ENCODE data around the gene SLC44A1.

SLC44A1 gene

GRCh38 chr9:105484226-105484625 lies 239.8 kb downstream of the SLC44A1 start:
- Histone ChIP-seq H3K36me3 (ENCODE audit: control insufficient read depth in 1 of 2, insufficient read depth in 2 of 2, low read depth in 1 of 2, low read length in 2 of 2) (peaks cover 3 to 23% of the 10 kb centered on the region in 2 experiments), H3K9ac (ENCODE audit: low read length) (no peak overlapping the region), H2BK120ac (ENCODE audit: low read depth, low read length) (no peak overlapping the region), H3K18ac (ENCODE audit: low read depth in 1 of 2, low read length in 2 of 2) (no peak overlapping the region), H2BK12ac (ENCODE audit: low read length in 2 of 2) (no peak overlapping the region), H3K4me3 (ENCODE audit: insufficient read depth in 1 of 2, low read depth in 1 of 2, low read length in 2 of 2) (no peak overlapping the region), H3K14ac (ENCODE audit: low read length in 2 of 2) (no peak overlapping the region), H3K27me3 (ENCODE audit: control insufficient read depth in 1 of 2, insufficient read depth in 1 of 2, low read length in 2 of 2) (no peaks in the 10 kb centered on the region), H2BK15ac (ENCODE audit: low read depth, poor library complexity, severe bottlenecking) (no peak overlapping the region), H3K23ac (ENCODE audit: low read length in 2 of 2) (no peak overlapping the region), H3K9me3 (ENCODE audit: control insufficient read depth, low read length) (no peaks in the 10 kb centered on the region), H2AK5ac (ENCODE audit: low read length, severe bottlenecking) (no peak overlapping the region), H2AFZ (ENCODE audit: low read depth, low read length) (no peak overlapping the region), H3K4me2 (ENCODE audit: low read length, poor library complexity, severe bottlenecking) (no peak overlapping the region), H4K91ac (ENCODE audit: low read length) (no peak overlapping the region), H4K8ac (ENCODE audit: low read length) (no peak overlapping the region), H3K79me1 (replicated peaks; ENCODE audit: low read length, poor library complexity, severe bottlenecking) (peaks cover 3% of the 10 kb centered on the region), H2BK5ac (ENCODE audit: low read depth, low read length, poor library complexity, severe bottlenecking) (no peak overlapping the region), H3K4me1 (ENCODE audit: control insufficient read depth, insufficient read depth, low read depth, low read length) (no peaks in the 10 kb centered on the region), H3K27ac (ENCODE audit: low read length, poor library complexity, severe bottlenecking) (no peak overlapping the region), H3K4ac (ENCODE audit: low read depth in 1 of 2, low read length in 2 of 2) (no peak overlapping the region)
- 86% methylated on average over 2 of the region's 2 CpGs for WGBS
- no peak for DNase-seq

DNA sequence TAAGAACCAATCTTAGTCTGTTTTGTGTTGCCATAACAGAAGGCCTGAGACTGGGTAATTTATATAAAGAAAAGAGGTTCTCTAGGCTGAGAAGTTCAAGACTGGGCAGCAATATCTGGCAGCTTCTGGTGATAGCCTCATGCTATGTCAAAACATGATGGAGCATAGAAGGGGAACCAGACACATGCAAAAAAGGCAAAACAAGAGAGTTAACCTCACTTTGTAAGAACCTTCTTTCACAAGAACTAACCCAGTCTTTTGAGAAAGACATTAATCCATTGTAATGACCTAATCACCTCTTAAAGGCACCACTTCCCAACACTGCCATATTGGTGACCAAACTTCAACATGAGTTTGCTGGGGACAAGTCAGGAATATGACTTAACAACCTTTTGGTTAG lies 240.7 kb downstream of the SLC44A1 start:
- Histone ChIP-seq H3K4me1 (ENCODE audit: control insufficient read depth, insufficient read depth, low read depth, low read length) (no peaks in the 10 kb centered on the region), H3K23ac (ENCODE audit: low read length in 2 of 2) (no peak overlapping the region), H2BK120ac (ENCODE audit: low read depth, low read length) (no peak overlapping the region), H4K8ac (ENCODE audit: low read length) (no peak overlapping the region), H2BK5ac (ENCODE audit: low read depth, low read length, poor library complexity, severe bottlenecking) (no peak overlapping the region), H3K18ac (ENCODE audit: low read depth in 1 of 2, low read length in 2 of 2) (no peak overlapping the region), H3K9me3 (ENCODE audit: control insufficient read depth, low read length) (no peaks in the 10 kb centered on the region), H2BK15ac (ENCODE audit: low read depth, poor library complexity, severe bottlenecking) (no peak overlapping the region), H3K79me1 (replicated peaks; ENCODE audit: low read length, poor library complexity, severe bottlenecking) (peaks cover 3% of the 10 kb centered on the region), H3K4ac (ENCODE audit: low read depth in 1 of 2, low read length in 2 of 2) (no peak overlapping the region), H3K27me3 (ENCODE audit: control insufficient read depth in 1 of 2, insufficient read depth in 1 of 2, low read length in 2 of 2) (no peaks in the 10 kb centered on the region), H4K91ac (ENCODE audit: low read length) (no peak overlapping the region), H2AK5ac (ENCODE audit: low read length, severe bottlenecking) (no peak overlapping the region), H3K27ac (ENCODE audit: low read length, poor library complexity, severe bottlenecking) (no peak overlapping the region), H3K36me3 (ENCODE audit: control insufficient read depth in 1 of 2, insufficient read depth in 2 of 2, low read depth in 1 of 2, low read length in 2 of 2) (peaks cover 3 to 23% of the 10 kb centered on the region in 2 experiments), H3K4me2 (ENCODE audit: low read length, poor library complexity, severe bottlenecking) (no peak overlapping the region), H2BK12ac (ENCODE audit: low read length in 2 of 2) (no peak overlapping the region), H2AFZ (ENCODE audit: low read depth, low read length) (no peak overlapping the region), H3K14ac (ENCODE audit: low read length in 2 of 2) (no peak overlapping the region), H3K9ac (ENCODE audit: low read length) (no peak overlapping the region), H3K4me3 (ENCODE audit: insufficient read depth in 1 of 2, low read depth in 1 of 2, low read length in 2 of 2) (no peak overlapping the region)
- no peak for DNase-seq

Measured in mesenchymal stem cell (in vitro differentiated cells and primary cell).